Putamen (tissue), 1 donor: ENCODE measurements around the gene AS3MT.
A peak's percentile ranks its signal among the peaks of the same experiment; 100 is the strongest.
"Not testable (repeated sequence)": the region's sequence is repeated elsewhere in the genome, so short reads cannot be mapped to it uniquely, and the experiment has no call there.

Experiments used
- DNase-seq: peaks from one replicate; pipeline ENCODE4 v3.0.0-alpha.2; 2016; ENCODE audit warnings: low spot score

The AS3MT gene

GRCh38 chr10:102855731-102856436 lies 13.4 kb upstream of the AS3MT start:
- DNase-seq = not testable (repeated sequence)

- DNase-seq = no peak
These were observed 12.4 kb upstream of the AS3MT start for GRCh38 chr10:102856758-102857424.

- DNase-seq = no peak
These were observed 9.4 kb upstream of the AS3MT start for GRCh38 chr10:102859911-102860310.

- no peak for DNase-seq
These were observed 5.6 kb upstream of the AS3MT start for GRCh38 chr10:102863660-102864059.

- no peak for DNase-seq
These were observed 3.6 kb upstream of the AS3MT start for GRCh38 chr10:102865620-102866019.

- DNase-seq = no peak
These were observed 386 bp upstream of the AS3MT start for GRCh38 chr10:102868911-102869257.

- no peak for DNase-seq
These were observed 951 bp downstream of the AS3MT start for GRCh38 chr10:102870221-102870620.

- DNase-seq = no peak
These were observed 2.9 kb downstream of the AS3MT start for GRCh38 chr10:102872163-102872562.

GRCh38 chr10:102876747-102877153 lies 7.5 kb downstream of the AS3MT start:
- DNase-seq = no peak

GRCh38 chr10:102878629-102879028 lies 9.4 kb downstream of the AS3MT start:
- no peak for DNase-seq

- no peak for DNase-seq
These were observed 11.0 kb downstream of the AS3MT start for GRCh38 chr10:102880256-102880655.

- DNase-seq = no peak
These were observed 18.8 kb downstream of the AS3MT start for GRCh38 chr10:102888048-102888447.

- no peak for DNase-seq
These were observed 25.4 kb downstream of the AS3MT start for GRCh38 chr10:102894466-102895213.

- no peak for DNase-seq
These were observed 30.7 kb downstream of the AS3MT start for GRCh38 chr10:102900006-102900405.

- DNase-seq = no peak
These were observed 35.1 kb downstream of the AS3MT start for GRCh38 chr10:102904346-102904745.

- DNase-seq = no peak
These were observed 37.2 kb downstream of the AS3MT start for GRCh38 chr10:102906507-102906906.

- DNase-seq = no peak
These were observed 45.5 kb downstream of the AS3MT start for GRCh38 chr10:102914781-102915180.

- no peak for DNase-seq
These were observed 46.9 kb downstream of the AS3MT start for GRCh38 chr10:102916173-102916572.

GRCh38 chr10:102917314-102917961 lies 48.2 kb downstream of the AS3MT start:
- peak; percentile 81 for DNase-seq

GRCh38 chr10:102917962-102918816 lies 48.9 kb downstream of the AS3MT start, which contains the start of gene CNNM2:
TSS of gene CNNM2 (plus strand) at chr10:102918294. CDS start at chr10:102918481, 187 bp downstream.
- DNase-seq = peak; percentile 100

GRCh38 chr10:102918817-102919245 lies 49.6 kb downstream of the AS3MT start:
- DNase-seq = peak; percentile 19
